NOMO-1 treated with dmso at 0.1 percent for 144 hours (cell line): ENCODE results near the gene MUC2.

ENCODE experiments used
- DNase-seq: peaks from one replicate; lab custom pipeline; 2025; ENCODE audit not compliant: unreplicated experiment; lab: John Stamatoyannopoulos, UW

Gene MUC2

DNA sequence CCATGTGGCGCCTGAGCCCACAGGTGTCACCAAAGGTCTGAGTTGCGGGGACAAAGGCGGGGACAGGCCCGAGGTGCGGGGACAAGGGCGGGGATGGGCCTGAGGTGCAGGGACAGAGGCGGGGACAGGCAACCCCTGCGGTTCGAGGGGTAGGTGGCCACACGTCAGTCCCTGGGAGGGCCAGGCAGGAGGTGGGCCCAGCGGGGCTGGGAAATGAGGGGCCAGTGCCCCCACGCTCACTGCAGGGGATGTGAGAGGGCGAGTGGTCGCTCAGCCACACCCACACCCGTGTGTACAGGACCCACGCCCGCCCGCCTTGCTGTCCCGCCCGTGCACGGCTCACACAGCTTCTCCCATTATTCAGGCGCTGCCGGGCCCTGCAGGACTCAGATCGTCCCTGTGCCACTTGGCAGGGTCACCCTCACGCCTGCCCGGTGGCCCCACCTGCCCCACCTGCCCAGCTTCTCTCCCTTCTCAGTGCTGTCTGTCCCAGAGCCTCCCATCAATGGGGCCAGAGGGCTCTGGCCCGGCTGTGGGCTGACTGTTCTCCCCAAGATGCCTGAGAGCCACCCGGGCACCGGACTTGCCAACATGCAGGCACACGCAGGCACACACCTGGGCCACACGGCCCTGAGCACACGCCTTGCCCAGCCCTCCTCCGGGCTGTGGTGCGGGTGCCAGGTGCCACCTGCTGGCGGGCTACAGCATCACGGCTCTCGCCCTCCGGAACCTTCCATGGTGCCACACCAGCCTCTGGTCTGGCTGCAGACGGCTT is 23.9 kb upstream of the MUC2 start:
- DNase-seq, result peak; percentile 58

DNA sequence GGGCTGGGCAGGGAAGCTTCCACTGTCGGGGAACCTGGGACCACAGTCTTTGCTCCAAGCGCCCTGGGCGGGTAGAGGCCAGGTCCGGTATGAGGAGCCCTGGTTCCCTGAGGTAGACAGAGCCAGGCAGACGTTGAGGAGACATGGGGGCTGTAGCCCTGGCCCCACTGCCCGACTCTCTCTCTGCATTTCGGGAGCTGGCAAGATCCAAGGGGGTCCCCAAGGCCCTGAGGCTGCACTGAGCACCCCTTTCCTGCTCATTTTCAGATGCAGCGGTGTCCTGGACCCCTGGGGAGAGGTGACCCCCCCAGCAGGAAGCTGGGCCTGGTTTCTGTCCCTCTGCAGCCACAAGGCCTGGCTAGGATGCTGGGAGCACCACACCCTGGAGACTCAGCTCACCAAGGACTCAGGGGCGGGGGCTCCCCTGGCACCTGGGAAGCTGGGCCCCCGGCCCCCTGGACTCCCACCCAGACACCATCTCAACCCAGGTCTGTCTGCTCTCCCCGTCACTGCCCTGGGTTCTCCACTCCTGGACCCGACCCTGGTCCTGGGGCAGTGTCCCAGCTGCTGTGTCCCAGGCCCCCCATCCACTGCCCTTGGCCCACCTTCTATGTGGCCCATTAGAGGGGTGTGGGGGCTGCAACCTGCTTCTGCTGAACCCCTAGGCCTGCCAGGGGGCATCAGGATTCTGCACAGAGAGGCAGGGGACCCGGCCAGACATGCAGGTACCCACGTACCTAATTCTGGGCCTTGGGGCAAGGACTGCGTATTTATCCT is 23.1 kb upstream of the MUC2 start:
- no peak for DNase-seq

DNA sequence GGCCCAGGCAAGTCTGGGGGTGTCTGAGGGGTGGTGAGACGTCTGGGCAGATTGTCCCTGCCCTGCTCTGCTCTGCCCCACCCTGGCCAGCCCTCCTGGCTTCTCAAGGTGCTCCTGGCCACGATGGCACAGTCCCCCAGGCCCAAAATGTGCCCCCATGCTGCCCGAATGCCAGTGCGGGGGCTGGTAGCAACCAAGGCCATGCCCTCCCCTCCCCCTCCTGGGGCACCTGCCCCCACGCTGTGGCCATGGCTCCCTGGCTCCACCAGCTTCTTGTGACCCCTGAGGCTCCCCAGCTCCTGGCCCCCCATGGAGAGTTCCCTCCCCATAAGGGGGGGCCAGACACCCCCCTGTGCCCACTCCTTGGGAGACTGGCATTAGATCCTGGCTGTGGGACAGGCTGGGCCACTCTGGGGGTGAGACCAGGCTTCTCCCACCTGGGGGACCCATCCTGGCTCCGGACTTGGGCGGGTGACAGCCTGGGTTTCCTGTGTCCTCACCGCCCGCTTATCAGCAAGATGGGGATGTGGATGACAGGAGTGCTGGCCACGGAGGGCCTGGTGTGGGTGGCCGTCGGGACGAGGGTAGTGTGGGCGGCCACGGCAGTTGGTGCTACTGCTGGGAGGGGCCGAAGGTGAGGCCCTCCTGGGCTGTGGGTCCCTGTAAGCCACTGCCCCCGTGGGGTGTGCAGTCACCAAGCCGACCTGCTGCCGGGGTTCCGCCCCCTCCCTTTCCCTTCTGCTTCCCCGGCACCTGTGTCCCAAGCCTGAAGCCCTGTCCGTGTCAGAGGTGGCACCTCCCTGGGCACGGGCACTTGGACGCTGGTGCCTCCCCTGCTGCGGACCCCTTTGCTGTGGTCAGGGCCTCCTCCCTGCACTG is 22.3 kb upstream of the MUC2 start:
- no peak for DNase-seq

DNA sequence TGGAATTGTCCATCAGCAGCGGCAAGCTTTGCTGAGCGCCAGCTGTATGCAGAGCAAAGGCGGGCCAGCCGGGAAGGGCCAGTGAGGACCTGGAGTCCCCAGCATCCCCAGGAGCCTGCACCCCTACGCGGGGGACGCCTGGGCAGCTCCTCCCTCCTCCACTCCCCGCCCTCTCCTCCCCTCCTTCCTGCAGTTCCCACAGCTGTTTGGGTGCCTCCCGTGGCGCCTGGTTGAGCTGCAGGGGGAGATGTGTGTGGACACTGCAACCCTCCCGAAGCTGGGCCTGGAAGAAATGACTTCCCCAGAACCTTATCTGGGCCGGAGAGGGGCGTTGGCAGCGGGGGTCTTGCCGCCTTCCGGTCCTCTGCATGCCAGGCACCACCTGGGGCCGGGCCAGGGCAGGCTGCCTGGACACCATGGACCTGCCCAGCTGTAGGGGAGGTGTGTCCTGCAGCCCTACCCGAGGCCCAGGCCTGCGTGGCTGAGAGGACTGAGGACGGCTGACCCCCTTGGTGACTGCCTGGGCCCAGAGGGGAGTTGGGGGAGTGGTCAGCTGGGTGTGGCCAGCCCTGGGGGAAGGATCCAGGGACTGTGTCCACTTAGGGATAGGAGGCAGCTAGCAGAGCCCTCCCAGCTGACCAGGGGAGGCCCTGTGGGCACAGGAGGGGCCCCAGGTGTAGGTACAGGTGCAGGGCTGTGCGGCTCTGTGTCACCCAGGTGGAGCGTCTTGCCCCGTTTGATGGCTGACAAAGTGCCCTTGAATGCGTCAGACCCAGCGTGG is 21.4 kb upstream of the MUC2 start:
- no peak for DNase-seq

DNA sequence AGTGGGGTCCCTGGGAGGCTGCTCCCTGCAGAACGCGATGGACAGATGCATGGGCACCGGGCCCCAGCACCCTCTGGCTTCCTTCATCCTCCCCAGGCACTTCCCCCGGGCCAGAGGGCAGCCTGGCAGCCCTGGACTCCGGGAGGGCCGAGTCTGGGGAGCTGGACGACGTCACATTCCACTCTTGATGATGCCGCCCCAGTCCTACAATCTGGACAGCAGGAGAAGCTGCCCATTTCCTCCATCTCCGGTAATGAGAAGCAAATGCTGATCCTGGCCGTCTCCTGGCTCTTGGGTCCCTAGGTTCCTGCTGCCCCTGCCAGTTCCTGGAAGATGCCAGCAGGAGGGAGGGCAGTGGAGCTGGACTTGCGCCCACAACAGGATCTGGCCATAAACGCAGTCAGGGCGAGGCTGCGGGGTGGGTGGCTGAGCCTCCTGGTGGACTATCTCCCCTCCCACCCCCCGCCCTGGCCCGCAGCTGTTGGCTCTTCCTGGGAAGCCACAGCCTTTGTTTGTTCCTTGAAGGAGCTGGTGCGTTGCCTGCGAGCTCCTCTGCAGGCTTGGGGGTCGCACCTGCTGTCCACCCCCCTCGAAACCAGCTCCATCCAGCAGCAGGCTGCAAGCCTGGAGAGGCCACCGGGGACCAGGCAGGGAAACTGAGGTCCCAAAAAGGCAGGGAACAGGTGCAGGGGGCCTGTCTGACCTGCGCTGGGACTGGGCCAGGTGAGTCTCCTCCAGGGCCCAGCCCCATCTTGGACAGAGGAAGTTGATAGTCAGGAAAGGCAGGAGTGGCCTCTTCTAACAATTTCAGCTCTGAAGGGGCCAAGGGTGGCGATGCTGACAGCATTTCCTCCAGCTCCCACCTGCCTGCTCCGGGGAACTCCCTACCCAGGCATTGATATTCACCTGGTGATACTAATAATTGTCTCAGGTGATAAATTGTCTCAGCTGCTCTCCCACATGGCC is 20.2 kb upstream of the MUC2 start:
- DNase-seq, result no peak

DNA sequence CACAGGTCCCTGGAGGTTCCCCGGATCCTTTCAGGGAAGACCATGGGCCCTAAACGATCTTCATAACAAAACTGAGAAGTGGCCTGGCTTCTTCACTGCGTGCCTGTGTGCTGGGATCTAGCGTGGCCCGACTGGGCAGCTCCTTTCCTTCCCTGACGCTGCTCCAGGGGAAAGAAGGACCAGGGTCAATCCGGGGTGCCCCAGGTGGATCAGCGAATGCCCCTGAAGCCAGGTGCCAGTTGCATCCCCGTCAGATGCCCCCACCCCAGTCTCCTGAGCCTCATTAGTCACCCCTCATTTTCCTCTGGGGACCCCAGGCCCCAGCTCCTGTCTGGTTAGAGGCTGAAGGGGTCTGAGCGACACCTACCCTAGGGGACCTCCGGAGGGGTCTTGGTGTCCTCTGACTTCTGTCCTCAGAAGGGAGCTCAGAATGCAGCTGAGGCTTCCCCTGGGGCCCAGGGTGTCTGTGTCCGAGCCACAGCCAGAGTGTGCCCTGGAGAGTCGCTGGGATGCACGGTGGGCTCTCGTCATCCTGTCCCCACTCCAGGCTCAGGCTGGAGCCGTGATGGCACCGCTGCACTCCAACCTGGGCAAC is 19.5 kb upstream of the MUC2 start:
- DNase-seq, result no peak

DNA sequence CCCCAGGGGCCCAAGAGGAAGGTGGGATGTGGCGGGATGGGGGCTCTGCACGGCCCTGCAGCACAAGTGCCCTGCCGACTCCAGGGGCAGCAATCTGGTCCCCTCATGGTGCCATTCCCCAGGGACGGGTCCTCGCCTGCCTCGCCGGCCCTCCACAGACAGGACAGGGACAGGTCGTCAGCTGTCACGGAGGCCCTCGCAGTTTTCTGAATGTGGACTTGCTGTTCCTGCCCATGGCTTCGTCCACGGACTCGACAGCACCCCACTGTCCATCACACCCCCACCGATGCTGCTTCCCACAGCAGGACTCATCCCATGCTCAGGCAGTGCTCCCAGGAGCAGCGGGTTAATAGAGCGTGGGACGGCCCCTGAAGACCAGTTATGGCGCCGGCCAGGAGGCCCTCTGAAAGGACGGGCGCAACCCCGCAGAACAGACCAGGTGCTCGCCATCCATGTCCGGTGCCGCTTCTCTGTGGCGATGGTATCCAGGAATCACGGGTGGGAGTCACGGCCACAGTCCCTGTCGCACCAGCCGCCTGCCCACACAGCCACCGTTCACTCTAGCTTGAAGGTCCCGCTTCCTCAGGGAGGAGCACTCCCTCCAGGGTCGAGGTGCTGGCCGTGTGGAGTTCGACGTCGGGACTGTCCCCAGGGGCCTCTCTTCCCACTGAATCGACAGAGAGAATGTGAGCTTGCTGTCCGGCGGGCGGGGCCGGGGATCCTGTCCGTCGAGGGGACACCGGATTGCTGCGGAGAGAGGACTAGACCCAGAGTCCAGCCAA is 18.5 kb upstream of the MUC2 start:
- DNase-seq, result no peak

DNA sequence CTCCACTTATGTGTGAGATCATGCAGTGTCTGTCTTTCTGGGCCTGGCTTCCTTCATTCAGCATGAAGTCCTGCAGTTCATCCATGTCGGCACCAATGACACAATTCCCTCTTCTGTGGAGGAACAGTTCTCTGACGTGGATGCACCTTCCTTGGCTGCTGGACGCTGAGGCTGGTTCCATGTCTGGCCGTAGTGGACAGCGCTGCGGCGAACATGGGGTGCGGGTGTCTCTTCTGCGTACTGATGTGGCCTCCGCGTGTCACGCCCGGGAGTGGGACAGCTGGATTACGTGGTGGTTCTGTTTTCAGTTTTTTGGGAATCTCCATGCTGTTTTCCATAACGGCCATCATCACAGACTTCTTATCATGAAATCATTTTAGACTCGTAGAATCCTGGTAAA is 16.9 kb upstream of the MUC2 start:
- DNase-seq, result no peak

DNA sequence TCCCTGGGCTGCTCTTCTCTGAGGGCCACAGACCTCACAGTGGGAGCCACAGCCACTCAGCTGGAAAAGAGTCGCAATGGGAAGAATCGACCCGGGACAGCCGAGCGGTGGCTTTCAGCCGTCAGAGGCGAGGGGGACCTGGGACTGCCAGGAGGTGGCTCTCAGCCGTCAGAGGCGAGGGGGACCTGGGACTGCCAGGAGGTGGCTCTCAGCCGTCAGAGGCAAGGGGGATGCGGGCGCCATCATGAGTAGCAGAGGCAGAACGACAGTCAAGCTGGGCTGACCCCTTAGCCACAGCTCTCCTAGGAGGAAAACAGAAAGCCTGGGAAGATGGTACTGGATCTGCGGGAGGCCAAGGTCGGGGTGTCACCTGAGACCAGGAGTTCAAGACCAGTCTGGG is 14.9 kb upstream of the MUC2 start:
- DNase-seq, result no peak

DNA sequence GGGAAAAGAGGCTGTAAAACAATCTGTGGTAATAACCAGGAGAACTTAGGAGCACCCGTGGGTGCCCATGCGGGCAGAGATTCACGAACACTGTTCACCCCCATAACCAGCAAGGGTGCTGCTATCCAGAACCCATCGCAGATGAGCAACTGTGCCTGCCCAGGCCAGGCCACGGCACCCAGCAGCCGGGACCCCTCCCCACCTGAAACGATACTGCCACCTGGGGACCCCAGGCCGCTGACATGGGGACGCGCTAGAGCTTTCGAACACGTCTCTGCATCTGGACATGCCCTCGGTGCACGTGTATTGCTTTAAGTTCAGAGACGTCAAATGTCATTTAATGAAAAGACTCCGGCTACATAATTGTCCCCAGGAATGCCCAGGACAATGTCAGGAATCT is 14.3 kb upstream of the MUC2 start:
- no peak for DNase-seq

DNA sequence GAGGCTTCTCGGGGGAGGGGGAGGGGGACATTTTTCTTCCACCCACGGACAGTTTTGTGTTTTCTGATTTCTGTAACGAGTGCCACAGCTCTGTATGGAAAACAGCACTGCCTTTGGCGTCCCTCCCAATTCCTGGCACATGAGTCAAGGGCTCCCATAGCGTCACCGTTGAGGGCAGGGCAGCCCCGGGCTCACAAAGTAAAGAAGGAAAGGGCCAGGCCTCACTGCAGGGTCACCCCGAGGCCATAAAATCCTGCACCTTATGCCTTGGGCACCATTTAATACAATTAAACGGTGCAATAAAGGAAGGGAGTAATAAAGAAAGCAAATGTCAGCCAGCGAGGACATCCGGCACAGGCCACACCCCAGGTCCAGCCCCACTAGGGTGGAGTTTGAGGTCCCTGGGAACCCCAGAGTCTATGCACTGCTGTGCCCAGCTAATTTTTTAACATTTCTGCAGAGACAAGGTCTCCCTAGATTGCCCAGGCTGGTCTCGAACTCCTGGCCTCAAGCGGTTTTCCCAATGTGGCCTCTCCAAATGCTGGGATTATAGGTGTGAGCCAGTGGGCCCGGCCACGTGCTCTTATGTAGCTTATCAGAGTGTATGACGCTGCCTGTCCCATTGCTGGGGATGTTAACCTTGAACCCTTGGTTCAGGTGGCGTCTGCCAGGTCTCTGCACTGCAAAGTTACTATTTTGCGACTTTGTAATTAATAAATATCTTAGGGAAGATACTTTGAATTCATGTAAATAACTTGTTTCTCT is 13.6 kb upstream of the MUC2 start:
- no peak for DNase-seq

DNA sequence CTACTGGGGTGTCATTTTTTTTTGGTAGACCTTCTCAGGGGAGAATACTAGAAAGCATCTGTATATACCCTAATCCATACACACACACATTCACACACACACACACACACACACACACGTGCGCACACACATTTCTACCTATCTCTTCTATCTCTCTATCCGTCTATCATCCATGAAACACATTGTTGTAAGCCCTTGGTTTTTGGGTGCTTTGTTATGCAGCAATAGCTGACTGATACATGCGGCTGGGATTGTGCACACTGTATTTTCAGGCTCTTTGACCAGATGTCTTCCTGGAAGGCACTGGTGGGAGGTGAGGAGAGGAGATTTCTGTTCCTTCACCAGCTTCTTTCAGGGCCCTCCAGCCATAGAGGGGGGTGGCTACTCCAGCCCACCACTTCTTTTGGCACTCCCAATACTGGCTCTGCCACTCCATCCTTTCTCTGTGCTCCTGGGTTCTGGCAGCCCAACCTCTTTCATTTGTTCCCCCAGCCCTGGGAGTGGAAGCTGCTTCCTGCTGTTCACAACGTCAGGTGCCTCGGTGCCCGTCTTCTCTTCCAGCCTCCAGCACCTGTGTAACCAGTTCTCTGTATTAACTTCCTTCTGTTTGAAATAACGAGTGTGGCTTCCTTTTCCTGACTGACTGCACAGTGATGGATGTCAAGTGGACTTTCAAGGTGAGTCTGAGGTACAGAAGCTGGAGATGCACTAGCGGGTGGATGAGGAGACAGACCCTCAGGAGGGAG is 12.4 kb upstream of the MUC2 start:
- DNase-seq, result no peak

DNA sequence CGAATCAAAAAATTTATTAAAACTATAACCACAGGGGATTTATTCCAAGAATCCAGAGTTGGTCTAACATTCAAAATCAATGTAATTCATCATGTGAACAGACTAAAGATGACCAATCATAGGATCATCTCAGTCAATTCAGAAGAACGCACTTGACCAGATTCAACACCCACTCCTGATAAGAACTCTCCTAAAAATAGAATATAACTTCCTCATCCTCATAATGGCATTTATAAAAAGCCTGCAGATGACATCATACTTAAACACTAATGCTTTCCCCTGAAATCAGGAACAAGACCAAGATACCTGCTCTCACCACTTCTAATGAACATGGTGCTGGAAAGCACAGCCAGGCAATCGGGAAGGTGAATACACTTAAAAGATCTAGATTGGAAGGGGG is 10.5 kb upstream of the MUC2 start:
- peak; percentile 53 for DNase-seq

DNA sequence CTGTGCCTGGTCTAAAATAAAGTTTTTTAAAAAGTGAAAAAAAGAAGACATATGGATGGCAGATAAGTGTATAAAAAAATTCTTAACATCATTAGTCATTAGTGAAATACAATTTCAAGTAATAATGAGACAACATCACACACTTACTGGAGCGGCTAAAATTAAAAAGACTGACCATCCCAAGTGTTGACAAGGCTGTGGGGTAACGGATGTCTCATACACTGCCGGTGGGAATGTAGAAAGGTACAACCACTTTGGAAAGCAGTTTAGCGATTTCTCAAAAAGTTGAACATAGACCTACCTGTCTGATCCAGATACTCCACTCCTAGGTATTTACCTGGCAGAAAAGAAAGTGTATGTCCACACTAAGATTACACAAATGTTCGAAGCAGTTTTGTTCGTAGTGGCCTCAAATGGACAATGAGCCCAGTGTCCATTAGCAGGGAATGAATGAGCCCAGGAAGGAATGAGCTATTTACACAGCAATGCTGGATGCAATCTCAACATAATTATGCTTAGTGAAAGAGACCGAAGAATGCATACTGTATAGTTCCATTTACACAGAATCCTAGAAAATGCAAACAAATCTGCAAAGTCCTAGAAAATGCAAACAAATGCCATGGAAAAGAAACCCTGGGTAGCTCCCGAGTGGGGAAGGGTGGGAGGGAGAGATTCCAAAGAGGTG is 6.7 kb upstream of the MUC2 start:
- DNase-seq, result no peak

DNA sequence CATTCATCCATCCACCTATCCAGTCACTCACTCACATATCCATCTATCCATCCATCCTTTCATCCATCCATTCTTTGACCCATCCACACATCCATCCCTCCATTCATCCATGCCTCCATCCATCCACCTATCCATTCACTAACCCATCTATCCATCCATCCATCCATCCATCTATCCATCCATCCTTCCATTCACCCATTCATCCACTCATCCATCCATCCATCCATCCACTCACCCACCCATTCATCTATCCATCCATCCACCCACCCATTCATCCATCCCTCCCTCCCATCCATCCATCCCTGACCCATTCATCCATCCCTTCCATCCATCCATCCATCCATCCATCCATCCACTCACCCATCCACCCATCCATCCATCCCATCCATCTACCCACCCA is 4.9 kb upstream of the MUC2 start:
- DNase-seq, result no peak

DNA sequence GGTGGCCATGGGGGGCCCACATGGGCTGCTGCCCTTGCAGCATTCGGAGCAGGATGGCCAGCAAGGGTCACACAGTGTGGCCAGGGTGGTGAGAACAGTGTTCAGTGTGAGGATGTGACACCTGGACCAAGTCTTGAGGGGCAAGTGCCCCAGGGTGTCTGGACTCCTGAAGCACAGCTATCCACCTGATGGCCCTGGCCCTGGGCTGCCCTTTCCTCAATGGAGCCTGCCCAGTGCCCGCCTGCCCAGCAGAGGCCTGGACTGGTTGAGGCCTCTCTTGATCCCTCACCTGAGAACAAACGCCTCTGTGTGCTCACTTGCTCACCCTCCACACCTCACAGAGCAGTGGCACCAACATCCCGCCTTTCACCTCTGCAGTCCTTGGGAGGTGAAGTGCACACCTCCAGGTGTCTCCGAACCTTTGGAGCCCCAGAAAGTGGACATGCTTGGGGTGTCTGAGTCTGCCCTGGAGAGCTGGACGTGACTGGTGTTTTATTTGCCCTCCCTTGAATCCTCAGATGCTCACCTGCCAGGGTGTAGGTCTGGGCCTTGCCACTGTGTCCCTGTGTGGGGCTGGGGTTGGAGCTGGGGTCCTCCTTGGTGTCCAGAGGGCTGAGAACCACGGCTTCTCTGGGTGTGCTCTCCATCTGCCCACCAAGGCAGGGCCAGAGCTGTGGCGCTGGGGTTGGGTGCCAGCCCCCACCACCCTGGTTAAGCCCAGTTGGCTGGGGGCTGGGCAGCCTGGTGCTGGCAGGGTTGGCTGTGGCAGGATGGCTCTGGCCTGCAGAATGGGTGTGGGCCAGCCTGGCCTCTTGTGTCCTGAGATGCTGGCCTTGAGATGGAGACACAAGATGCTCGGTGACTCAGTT is 3.8 kb upstream of the MUC2 start:
- DNase-seq, result no peak
